Trophoblast cell (in vitro differentiated cells and primary cell): ENCODE measurements around the gene PRSS50.
"Not testable (repeated sequence)": the region's sequence is repeated elsewhere in the genome, so short reads cannot be mapped to it uniquely, and the experiment has no call there.

ENCODE experiments used
- DNase-seq, 2 donors: peaks; one replicate each; pipeline ENCODE4 v3.0.0-alpha.2; 2016
- H2AFZ ChIP-seq: 2 replicates; pipeline ENCODE4 v1.6.1; 2013; ENCODE audit warnings: low read length, moderate library complexity, mild to moderate bottlenecking; ENCODE audit not compliant: insufficient read depth, poor library complexity
- H2AK5ac ChIP-seq: 2 replicates; pipeline ENCODE4 v1.6.1; 2013; ENCODE audit warnings: mild to moderate bottlenecking, low read length
- H2BK120ac ChIP-seq: 2 replicates; pipeline ENCODE4 v1.6.1; 2013; ENCODE audit warnings: low read length, mild to moderate bottlenecking, moderate library complexity; ENCODE audit not compliant: insufficient read depth, poor library complexity
- H2BK12ac ChIP-seq: 2 replicates; pipeline ENCODE4 v1.6.1; 2013; ENCODE audit warnings: mild to moderate bottlenecking, low read length, moderate library complexity
- H2BK5ac ChIP-seq: 2 replicates; pipeline ENCODE4 v1.6.1; 2013; ENCODE audit warnings: low read length, low read depth, moderate library complexity, mild to moderate bottlenecking; ENCODE audit not compliant: poor library complexity
- H3K14ac ChIP-seq: 2 replicates; pipeline ENCODE4 v1.6.1; 2013; ENCODE audit warnings: mild to moderate bottlenecking, low read length
- H3K18ac ChIP-seq: 2 replicates; pipeline ENCODE4 v1.6.1; 2013; ENCODE audit warnings: mild to moderate bottlenecking, low read length
- H3K23ac ChIP-seq: 2 replicates; pipeline ENCODE4 v1.6.1; 2013; ENCODE audit warnings: low read length
- H3K27ac ChIP-seq: 2 replicates; pipeline ENCODE4 v1.5.1; 2013; ENCODE audit warnings: low read depth, mild to moderate bottlenecking, inconsistent platforms, low read length, moderate library complexity
- H3K27me3 ChIP-seq: 2 replicates; pipeline ENCODE4 v1.6.1; 2013; ENCODE audit warnings: inconsistent platforms, mild to moderate bottlenecking, low read length, moderate library complexity; ENCODE audit not compliant: insufficient read depth
- H3K36me3 ChIP-seq, 2 experiments: 1 replicate in 1 of 2; 2 replicates in 1 of 2; pipeline ENCODE4 v1.6.1; 2013; ENCODE audit warnings: low read length in 2 of 2, mild to moderate bottlenecking in 2 of 2, moderate library complexity in 1 of 2; ENCODE audit not compliant: insufficient read depth in 2 of 2, control insufficient read depth in 1 of 2
- H3K4ac ChIP-seq: 2 replicates; pipeline ENCODE4 v1.6.1; 2013; ENCODE audit warnings: low read depth, mild to moderate bottlenecking, low read length, moderate library complexity
- H3K4me1 ChIP-seq, 2 experiments: 1 replicate in 1 of 2; 2 replicates in 1 of 2; pipeline ENCODE4 v1.6.1; 2013; ENCODE audit warnings: low read length in 2 of 2, mild to moderate bottlenecking in 2 of 2, moderate library complexity in 1 of 2; ENCODE audit not compliant: insufficient read depth in 2 of 2, control insufficient read depth in 1 of 2
- H3K4me2 ChIP-seq: 2 replicates; pipeline ENCODE4 v1.6.1; 2013; ENCODE audit warnings: inconsistent platforms, mild to moderate bottlenecking, low read length, moderate library complexity
- H3K4me3 ChIP-seq: 2 replicates; pipeline ENCODE4 v1.5.1; 2013; ENCODE audit warnings: mild to moderate bottlenecking, low read depth, low read length, inconsistent platforms
- H3K79me1 ChIP-seq: one replicate; pipeline ENCODE4 v1.6.1; 2013; ENCODE audit warnings: low read length
- H3K79me2 ChIP-seq: 2 replicates; pipeline ENCODE4 v1.6.1; 2013; ENCODE audit warnings: low read length, mild to moderate bottlenecking; ENCODE audit not compliant: control insufficient read depth, insufficient read depth, poor library complexity
- H3K9ac ChIP-seq: 2 replicates; pipeline ENCODE4 v1.6.1; 2013; ENCODE audit warnings: mild to moderate bottlenecking, low read length
- H3K9me3 ChIP-seq: 2 replicates; pipeline ENCODE4 v1.6.1; 2013; ENCODE audit warnings: low read depth, mild to moderate bottlenecking, control low read depth, inconsistent platforms, low read length; ENCODE audit not compliant: insufficient read depth
- H4K12ac ChIP-seq: 2 replicates; pipeline ENCODE4 v1.6.1; 2013; ENCODE audit warnings: low read depth, mild to moderate bottlenecking, low read length, moderate library complexity
- H4K8ac ChIP-seq: 2 replicates; pipeline ENCODE4 v1.6.1; 2013; ENCODE audit warnings: low read depth, mild to moderate bottlenecking, low read length, moderate library complexity
- H4K91ac ChIP-seq: one replicate; pipeline ENCODE4 v1.6.1; 2013; ENCODE audit warnings: low read depth, mild to moderate bottlenecking, low read length, moderate library complexity
- WGBS: extraction: QIAGEN DNeasy Blood & Tissue Kit; methylation state at CpG from one replicate; pipeline ENCODE4 v1.1.7; 2013; ENCODE audit warnings: missing lambda C conversion rate; ENCODE audit not compliant: insufficient read length, insufficient coverage; ENCODE audit errors: extremely low coverage; 5-methylcytosine and 5-hydroxymethylcytosine counted together

Gene PRSS50

GRCh38 chr3:46739565-46739964, 21.9 kb upstream of the PRSS50 start:
- not testable (repeated sequence) for H3K27me3 ChIP-seq, H3K18ac ChIP-seq, H4K12ac ChIP-seq, H3K9me3 ChIP-seq, H3K27ac ChIP-seq, H3K9ac ChIP-seq, H2BK5ac ChIP-seq, H3K79me1 ChIP-seq, H3K4me2 ChIP-seq, H3K4ac ChIP-seq, H2AFZ ChIP-seq, H2BK120ac ChIP-seq, H3K79me2 ChIP-seq, H4K91ac ChIP-seq, DNase-seq, H3K4me3 ChIP-seq, H4K8ac ChIP-seq, H3K14ac ChIP-seq, H2AK5ac ChIP-seq, H2BK12ac ChIP-seq, H3K36me3 ChIP-seq, H3K4me1 ChIP-seq, H3K23ac ChIP-seq
- no CpG with 5 or more reads among the region's 3 CpGs for WGBS

- no peak overlapping the region for H3K4ac ChIP-seq
- H3K18ac ChIP-seq = no peak overlapping the region
- no CpG with 5 or more reads among the region's 4 CpGs for WGBS
- no peak for DNase-seq
- no peak overlapping the region for H4K12ac ChIP-seq
- no peak overlapping the region for H4K8ac ChIP-seq
- no peak overlapping the region for H3K27ac ChIP-seq
- H3K36me3 ChIP-seq = no peaks in the 10 kb centered on the region
- H3K23ac ChIP-seq = no peak overlapping the region
- no peak overlapping the region for H3K9ac ChIP-seq
- H3K14ac ChIP-seq = no peak overlapping the region
- H2AFZ ChIP-seq = no peak overlapping the region
- no peak overlapping the region for H2AK5ac ChIP-seq
- no peak overlapping the region for H4K91ac ChIP-seq
- H2BK120ac ChIP-seq = no peak overlapping the region
- no peak overlapping the region for H3K4me2 ChIP-seq
- H2BK12ac ChIP-seq = no peak overlapping the region
- no peak overlapping the region for H3K4me3 ChIP-seq
- H3K27me3 ChIP-seq = no peaks in the 10 kb centered on the region
- H3K9me3 ChIP-seq = no peaks in the 10 kb centered on the region
- H2BK5ac ChIP-seq = no peak overlapping the region
- no peaks in the 10 kb centered on the region for H3K79me2 ChIP-seq
- H3K79me1 ChIP-seq = no peaks in the 10 kb centered on the region
- no peaks in the 10 kb centered on the region for H3K4me1 ChIP-seq
Measured at GRCh38 chr3:46737329-46737731, 19.7 kb upstream of the PRSS50 start.

- Histone ChIP-seq H3K79me1 (no peaks in the 10 kb centered on the region), H3K23ac (no peak overlapping the region), H3K4ac (no peak overlapping the region), H2AFZ (no peak overlapping the region), H2BK12ac (no peak overlapping the region), H3K27me3 (no peaks in the 10 kb centered on the region), H2BK120ac (no peak overlapping the region), H4K8ac (no peak overlapping the region), H4K12ac (no peak overlapping the region), H3K4me1 (no peaks in the 10 kb centered on the region), H3K4me2 (no peak overlapping the region), H4K91ac (no peak overlapping the region), H3K18ac (no peak overlapping the region), H3K14ac (no peak overlapping the region), H2AK5ac (no peak overlapping the region), H3K9ac (no peak overlapping the region), H2BK5ac (no peak overlapping the region), H3K9me3 (no peaks in the 10 kb centered on the region), H3K4me3 (no peak overlapping the region), H3K36me3 (no peaks in the 10 kb centered on the region), H3K79me2 (no peaks in the 10 kb centered on the region), H3K27ac (no peak overlapping the region)
- DNase-seq = no peak
- no CpG with 5 or more reads among the region's 20 CpGs for WGBS
Measured at GRCh38 chr3:46736006-46736872, 18.6 kb upstream of the PRSS50 start.

- H3K36me3 ChIP-seq = no peaks in the 10 kb centered on the region
- no peak overlapping the region for H3K4me3 ChIP-seq
- no peak overlapping the region for H2BK12ac ChIP-seq
- H4K8ac ChIP-seq = no peak overlapping the region
- H2BK120ac ChIP-seq = no peak overlapping the region
- H2AFZ ChIP-seq = no peak overlapping the region
- H3K23ac ChIP-seq = no peak overlapping the region
- no peak overlapping the region for H4K91ac ChIP-seq
- no CpG with 5 or more reads among the region's 4 CpGs for WGBS
- no peak overlapping the region for H3K4me2 ChIP-seq
- H3K18ac ChIP-seq = no peak overlapping the region
- H3K4ac ChIP-seq = no peak overlapping the region
- no peaks in the 10 kb centered on the region for H3K4me1 ChIP-seq
- H2AK5ac ChIP-seq = no peak overlapping the region
- no peak overlapping the region for H3K27ac ChIP-seq
- no peak overlapping the region for H3K14ac ChIP-seq
- no peak overlapping the region for H4K12ac ChIP-seq
- H3K9ac ChIP-seq = no peak overlapping the region
- H2BK5ac ChIP-seq = no peak overlapping the region
- DNase-seq = no peak
- no peaks in the 10 kb centered on the region for H3K79me2 ChIP-seq
- no peaks in the 10 kb centered on the region for H3K9me3 ChIP-seq
- H3K79me1 ChIP-seq = no peaks in the 10 kb centered on the region
- no peaks in the 10 kb centered on the region for H3K27me3 ChIP-seq
Measured at GRCh38 chr3:46734773-46735172, 17.1 kb upstream of the PRSS50 start.
